AG10803 (cell line): ENCODE measurements around the gene HTRA1.

Experiments
- DNase-seq: peaks from one replicate; pipeline ENCODE4 v3.0.0; 2010; ENCODE audit warnings: low read depth
- H3K4me3 ChIP-seq: 2 replicates; pipeline ENCODE4 v1.5.1; 2011; ENCODE audit warnings: mild to moderate bottlenecking, low read length, control low read depth
- CTCF ChIP-seq: conservative IDR thresholded peaks from 2 replicates; pipeline ENCODE4 v1.5.1; 2011; ENCODE audit warnings: mild to moderate bottlenecking, low read length, control low read depth, inconsistent platforms

The HTRA1 gene

GRCh38 chr10:122445469-122445868 lies 15.9 kb upstream of the HTRA1 start:
- TF ChIP-seq CTCF: no peak
- DNase-seq: no peak
- no peak overlapping the region for H3K4me3 ChIP-seq

GRCh38 chr10:122445904-122446303 lies 15.4 kb upstream of the HTRA1 start:
- DNase-seq: no peak
- H3K4me3 ChIP-seq: no peak overlapping the region
- no peak for TF ChIP-seq CTCF

GRCh38 chr10:122446668-122447423 lies 14.5 kb upstream of the HTRA1 start:
- no peak overlapping the region for H3K4me3 ChIP-seq
- no peak for TF ChIP-seq CTCF
- DNase-seq: no peak

- no peak for DNase-seq
- no peak overlapping the region for H3K4me3 ChIP-seq
- no peak for TF ChIP-seq CTCF
Measured at GRCh38 chr10:122448600-122448999, 12.8 kb upstream of the HTRA1 start.

GRCh38 chr10:122449153-122449552 lies 12.2 kb upstream of the HTRA1 start:
- no peak for TF ChIP-seq CTCF
- H3K4me3 ChIP-seq: no peak overlapping the region
- DNase-seq: no peak

GRCh38 chr10:122450353-122450990 lies 10.9 kb upstream of the HTRA1 start:
- DNase-seq: no peak
- no peak overlapping the region for H3K4me3 ChIP-seq
- no peak for TF ChIP-seq CTCF

- no peak for TF ChIP-seq CTCF
- DNase-seq: no peak
- H3K4me3 ChIP-seq: no peak overlapping the region
Measured at GRCh38 chr10:122454071-122454470, 7.3 kb upstream of the HTRA1 start.
